ENCODE measurements around the gene FSCN2.
A peak's percentile ranks its signal among the peaks of the same experiment; 100 is the strongest.

FSCN2 gene

DNA sequence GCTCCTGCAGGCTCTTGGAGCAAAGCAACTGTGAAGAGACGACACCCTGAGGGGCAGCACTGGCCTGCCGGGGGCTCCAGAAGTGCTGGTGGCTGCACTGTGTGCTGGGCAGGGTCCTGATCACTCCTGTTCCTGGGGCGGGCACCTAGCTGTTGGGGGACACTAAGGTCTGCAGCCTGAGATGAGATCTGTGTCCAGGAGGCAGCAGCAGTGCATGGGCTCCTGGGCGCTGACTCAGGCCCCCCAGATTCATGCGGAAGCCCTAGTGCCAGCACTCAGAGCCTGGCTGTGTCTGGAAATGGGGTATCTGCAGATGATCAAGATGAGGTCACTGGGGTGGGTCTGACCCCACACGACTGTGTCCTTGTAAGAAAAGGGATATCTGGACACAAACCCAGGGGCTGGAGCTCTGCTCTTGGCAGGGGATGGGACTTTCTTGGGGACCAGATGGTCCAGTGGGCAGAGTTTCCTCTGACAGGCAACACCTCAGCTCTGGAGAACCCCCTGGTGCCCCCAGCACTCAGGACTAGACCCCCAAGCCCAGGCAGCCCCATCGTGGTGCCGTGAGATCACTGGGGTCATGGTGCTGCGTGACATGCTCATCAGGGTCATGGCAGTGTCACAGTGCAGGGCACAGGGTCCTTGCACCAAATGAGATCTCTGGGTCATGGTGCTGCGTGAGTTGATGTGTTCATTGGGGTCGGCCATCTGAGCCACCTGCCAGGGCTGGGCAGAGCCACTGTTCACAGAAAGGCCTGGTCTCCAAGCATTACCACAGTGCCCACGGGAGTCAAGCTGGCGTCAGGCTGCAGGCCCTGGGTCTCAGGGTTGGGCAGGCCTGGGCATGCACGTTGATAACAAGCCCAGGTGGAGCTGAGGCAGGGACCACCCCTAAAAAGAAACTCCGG lies 14.5 kb downstream of the FSCN2 start:
- no peak for DNase-seq (ENCODE audit: low read depth)

DNA sequence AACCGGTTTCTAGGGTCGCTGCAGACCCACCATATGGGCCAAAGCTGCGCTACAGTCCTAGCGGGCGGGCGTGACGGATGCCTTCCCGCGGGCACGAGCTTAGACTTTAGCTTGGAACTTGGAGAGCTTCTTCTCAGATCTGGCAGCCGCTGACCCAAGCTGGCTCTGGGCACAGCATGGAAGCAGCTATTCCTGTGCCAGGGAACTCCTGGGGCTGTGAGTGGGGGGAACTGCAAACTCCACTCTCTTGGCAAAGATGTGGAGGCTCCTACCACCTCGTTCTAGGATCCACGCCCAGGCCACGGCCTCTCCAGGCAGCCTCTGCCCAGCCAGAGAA lies 15.1 kb downstream of the FSCN2 start:
- no peak for DNase-seq (ENCODE audit: low read depth)

DNA sequence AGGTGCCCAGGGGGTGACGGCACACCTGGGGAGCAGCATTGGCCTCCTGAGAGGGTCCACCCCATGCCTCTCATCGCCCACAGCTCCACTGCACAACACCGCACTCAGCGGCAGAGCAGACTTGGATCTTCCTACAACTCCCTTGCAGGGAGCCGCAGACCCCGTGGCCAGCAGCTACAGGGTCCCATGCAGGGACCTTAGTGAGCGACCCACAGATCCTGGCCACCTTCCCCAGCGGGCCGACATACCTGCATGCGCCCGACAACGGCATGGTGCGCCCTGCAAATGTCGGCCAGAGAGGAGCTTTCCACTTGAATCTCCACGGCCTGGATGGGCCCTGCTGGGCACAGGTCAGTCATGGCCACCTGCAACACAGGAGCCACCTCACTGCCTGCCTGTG lies 15.6 kb downstream of the FSCN2 start:
- DNase-seq (ENCODE audit: low read depth), result no peak

DNA sequence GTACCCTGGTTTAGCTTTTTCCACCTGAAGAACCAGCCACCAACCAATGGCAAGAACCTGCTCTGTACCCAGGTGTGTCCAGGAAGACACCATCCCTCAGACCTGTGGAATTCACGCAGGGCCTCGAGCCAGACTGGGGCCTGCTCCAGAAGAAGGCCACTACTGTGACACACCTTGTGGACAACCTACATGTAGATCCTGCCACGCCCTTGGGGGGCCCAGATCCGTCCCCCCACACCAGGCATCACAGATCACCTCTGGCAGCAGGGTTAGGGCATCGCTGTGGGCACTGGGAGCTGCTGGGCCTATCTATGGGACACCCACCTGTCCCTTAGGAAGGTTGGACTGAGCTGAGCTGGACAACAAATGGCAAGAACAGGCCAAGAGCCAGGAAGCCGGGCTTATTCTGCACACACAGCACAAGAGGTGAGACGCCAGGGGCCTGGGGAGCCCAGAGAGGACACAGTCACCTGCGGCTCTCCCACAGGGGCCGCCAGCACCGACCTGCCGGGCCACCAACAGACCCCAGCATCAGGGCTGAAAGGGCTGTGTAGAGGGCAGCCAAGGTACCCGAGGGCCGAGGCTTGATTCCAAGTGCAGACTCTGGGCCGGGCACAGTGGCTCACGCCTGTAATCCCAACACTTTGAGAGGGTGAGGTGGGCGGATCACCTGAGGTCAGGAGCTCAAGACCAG lies 16.3 kb downstream of the FSCN2 start:
- no peak for DNase-seq (ENCODE audit: low read depth)

DNA sequence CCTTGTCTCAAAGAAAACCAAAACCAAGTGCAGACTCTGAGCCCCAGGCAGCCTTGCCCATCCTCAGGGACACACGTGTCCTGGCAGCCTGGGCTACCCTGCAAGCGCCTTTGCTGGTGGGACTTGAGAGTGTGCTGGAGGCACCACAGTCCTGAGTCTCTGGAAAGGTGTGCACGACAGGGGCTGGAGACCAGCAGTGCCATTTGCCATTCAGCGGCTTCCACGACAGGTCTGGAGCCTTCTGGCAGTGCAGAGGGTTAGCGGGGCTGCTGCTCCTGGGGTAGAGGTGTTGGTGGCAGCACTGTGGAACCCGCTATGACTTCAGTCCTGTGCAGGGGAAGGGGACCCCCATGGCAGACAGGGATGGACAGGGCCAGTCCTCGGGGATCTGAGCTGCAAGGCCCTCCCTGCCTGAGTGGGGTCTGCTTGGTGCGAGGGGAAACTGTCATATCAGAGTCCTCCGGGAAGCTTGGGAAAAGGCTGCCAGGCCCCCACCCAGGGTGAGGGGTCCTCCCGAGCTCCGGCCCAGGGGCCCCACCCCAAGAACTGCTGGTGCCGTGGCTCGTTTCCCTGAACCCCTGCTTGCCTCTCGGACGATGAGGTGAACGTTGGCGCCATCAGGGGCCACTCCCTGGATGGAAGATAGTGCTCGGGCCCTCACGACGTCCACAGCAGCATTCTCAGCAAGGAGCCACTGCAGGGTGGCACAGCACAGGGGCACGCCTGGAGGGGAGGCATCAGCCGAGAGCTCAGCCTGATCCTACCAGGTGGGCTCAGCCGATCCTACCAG lies 17.2 kb downstream of the FSCN2 start:
- DNase-seq (ENCODE audit: low read depth), result no peak

DNA sequence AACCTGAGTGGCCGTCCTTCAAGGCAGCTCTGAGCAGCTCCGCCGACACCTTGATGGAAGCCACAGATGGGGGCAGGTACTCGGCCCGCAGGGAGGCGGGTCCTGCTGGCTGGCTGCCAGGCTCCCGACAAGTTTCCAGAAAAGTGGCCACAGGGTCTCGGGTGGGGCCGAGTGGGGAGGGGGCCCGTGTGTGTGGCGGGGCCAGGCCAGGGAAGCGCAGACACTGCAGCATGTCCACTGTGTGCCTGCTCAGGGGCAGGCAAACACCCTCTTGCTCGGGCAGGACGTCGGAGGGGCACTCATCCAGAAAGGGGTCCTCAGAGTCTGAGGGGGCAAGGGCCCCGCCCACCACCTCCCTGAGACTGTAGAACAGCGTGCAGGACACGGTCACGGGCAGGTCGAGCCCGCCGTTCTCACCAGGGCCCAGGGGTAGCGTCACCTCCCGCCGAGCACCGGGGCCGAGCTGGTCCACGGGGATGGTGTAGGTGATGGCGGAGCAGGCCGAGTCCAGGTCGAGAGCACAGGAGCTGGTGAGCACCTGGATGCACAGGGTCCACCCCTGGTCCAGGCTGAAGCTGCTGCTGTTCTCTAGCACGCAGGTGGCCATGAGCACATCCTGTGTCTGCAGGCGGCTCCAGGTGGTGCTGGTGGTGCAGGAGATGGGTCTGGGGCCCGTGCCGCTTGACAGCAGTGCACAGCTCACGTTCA lies 18.9 kb downstream of the FSCN2 start:
- DNase-seq (ENCODE audit: low read depth), result no peak

DNA sequence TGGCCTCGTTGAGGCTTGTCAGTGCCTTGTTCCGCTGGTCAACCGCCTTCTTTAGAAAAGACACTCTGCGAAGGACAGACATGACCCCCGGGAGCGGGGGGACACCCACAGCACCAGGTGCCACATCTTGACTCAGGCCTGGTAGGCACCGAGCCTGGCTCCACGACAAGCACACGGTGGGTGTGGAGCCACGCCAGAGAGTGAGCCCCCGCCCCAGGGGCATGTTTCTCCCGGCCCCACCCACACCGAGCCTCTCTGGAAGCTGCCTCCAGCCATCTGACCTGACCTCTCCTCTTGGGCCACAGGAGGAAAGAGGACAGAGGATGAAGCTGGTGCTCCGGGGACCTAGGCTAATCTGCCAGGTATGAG lies 19.4 kb downstream of the FSCN2 start:
- no peak for DNase-seq (ENCODE audit: low read depth)

DNA sequence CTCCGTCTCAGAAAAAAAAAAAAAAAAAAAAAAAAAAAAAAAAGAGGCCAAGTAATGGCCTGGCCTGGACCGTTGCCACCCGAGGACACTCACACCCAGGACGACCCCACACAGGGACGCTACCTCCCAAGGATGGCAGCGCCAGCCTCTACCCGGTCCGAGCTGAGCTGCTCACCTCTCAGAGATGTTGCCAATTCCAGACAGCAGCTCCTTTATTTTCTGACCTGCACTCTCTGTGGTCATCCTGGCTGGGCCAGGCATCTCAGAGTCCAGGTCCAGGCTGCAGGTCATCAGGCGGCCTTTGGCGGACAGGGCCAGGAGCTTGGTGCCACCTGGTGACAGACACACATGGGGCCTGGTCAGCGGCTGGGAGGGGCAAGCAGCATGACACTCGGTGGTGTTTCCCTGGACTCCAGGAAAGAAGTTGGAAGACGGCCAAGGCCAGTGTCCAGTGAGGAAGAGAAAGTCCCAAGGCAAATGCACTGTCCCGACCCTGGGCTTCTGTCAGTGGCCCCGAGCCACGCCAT lies 20.9 kb downstream of the FSCN2 start:
- DNase-seq (ENCODE audit: low read depth), result no peak

DNA sequence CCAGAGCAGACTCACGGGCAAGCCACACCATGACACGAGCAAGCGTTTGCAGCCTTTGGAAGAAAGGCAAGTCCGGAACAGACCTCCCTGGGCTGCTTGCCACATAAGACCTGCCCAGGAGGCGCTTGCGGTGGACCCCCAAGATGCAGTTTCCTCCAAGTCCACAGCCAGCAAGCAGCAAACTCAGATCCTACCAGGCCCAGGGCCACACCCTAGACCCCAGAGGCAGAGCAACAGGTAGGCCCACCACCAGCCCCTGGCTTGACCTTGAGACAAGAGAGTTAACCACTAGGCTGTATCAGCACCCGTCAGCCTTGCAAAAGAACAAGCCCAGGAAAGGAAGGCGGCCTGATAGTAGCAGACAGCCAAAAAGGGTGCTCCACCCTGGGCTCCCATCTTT lies 21.6 kb downstream of the FSCN2 start:
- DNase-seq (ENCODE audit: low read depth), result no peak

DNA sequence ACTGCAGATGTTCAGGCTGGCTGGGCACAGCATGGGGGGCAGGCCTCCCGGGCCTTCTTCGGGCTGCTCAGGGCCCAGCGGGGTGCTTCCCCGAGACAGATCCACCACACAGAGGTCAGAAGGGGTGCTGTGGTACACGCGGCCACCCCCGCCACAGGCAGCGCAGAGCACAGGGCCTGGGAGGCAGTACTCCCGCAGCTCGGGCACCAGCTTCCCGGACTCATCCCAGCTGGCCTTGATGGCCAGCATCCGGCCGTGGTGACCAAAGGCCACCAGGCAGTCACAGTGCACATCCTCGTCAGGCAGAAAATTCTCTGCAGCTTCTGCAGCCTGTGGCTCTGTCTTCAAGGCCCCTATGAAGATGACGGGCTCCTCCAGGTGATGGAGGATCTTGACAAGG lies 22.1 kb downstream of the FSCN2 start:
- DNase-seq (ENCODE audit: low read depth), result no peak

DNA sequence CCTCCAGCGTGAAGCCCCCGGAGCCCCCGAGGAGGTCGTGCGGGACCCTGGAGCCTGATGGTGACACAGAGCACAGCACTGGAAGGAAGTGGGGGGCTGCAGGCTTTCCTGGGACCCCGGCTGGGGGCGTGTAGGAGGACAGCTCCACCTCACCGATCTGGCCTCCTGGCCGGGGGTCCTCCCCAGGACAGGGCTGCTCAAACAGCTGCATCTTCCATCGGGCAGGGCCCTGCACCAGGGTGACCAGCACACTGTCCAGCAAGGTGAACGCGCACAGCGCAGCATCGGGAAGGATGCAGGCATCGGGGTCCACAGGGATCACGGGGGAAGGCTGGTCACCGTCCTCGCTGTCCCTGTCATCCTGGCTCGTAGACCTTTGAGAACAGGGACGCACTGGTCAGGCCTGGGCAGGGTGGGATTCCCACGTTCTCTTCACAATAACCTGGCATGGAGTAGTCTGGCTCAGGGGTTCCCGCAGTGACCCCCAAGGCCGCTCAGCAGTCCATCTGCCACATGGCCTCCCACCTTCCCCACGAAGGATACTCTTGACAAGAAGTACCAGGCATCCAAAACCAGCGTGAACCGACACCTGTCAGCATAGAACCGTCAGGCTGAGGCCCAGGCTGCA lies 22.8 kb downstream of the FSCN2 start:
- DNase-seq (ENCODE audit: low read depth), result no peak

DNA sequence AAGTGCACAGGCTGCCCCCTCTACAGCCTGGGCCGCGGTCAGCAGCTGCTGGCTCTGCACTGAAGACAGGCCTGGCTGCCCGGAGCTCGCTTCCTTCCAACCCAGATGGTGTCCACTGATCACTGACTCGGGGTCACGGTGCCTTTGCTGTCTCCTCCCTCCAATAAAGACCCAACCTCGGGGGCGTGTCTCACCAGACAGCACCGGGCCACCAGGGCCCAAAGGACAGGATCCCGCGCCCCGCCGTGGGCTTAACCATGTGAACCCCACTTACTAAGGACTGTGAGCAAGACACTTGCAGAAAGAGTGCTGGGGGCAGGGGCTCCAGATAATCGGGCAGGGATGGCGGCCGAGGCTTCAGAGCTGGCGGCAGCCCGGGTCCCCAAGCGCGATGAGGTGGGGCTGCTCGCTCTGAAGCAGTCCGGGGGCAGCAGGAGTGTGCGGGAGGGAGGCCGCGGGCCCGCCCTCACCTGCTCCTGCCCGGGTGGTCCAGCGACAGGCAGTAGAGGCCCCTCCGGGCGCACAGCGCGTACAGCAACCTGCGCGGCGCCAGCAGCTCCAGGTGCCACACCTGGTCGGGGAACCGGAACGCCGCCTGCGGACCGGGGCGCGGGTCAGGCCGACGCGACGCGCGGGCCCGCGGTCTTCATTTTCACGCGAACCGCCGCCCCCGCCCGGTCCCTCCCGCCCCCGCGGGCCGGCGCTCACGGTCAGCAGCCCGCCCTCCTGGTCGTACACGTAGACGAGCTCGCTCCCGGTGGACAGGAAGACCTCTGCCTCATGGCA lies 23.5 kb downstream of the FSCN2 start:
- DNase-seq (ENCODE audit: low read depth), result no peak

DNA sequence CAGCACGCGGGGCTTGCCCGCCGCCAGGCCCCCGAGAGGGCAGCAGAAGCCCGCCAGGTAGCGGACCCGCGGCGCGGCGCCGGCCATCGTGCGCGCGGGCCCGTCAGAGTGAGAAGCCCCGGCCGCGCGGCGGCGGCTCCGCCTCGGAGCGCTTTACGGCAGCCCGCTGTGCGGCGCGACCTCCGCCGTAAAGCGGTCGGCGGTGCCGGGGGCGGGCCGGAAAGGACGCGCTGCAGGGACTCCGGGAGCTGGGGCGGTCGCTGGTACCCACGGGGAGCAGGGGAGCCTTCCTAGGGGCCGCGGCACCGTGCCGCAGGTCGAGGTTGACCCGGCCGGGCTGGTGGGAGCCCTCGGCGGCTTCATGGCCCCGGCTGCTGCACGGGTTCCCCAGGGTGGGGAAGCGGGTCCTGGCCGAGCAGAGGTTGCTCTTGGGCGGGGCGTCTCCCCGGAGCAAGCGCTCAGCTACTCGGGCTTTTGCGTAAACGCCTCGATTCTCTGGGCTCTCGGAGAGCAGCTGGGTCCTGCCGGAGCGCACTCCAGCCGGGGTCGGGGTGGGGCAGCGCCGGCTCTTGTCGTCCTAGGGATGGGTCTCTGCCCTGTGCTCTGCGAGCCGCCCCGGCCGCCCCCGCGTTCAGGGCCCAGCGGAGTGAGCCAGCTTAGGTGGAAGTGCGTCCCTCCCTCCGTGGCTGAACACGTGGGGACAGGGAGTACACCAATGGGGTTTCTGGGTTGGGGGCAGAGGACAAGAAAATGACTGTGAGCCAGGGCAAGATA lies 24.3 kb downstream of the FSCN2 start, which contains the start of gene FAAP100:
Gene FAAP100, minus strand, starts transcription at position 110 of the 774 bp plus-strand sequence. Its CDS starts 23 bp downstream, at position 87.
- DNase-seq (ENCODE audit: low read depth), result peak; percentile 63

DNA sequence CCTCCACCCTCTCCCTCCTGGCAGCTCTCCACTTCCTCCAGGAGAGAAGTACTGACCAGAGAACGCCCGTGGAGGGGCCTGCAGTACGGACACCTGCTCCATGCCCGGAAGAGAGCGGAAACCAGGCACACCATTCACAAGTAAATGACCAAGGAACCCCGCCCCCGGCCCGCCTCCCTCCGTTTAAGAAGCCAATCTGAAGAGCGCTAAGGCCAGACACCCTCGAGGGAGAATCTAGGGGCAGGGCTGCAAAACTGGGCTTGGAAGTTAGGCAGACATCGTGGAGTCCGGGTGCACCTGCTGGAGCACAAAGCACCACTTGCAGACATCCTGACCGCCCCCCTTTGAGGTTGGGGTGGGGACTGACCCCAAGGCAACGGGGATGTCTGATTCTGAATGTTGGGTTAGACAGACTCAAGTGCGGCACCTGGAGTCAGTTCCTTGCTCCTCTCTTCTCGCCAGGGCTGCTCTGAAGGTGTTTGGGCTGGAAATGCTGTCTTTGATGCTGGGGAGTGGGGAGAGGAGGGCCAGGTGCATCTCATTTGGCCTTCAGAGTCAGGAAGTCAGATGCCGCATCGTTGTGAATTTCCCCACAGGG lies 24.9 kb downstream of the FSCN2 start:
- peak; percentile 67 for DNase-seq (ENCODE audit: low read depth)

DNA sequence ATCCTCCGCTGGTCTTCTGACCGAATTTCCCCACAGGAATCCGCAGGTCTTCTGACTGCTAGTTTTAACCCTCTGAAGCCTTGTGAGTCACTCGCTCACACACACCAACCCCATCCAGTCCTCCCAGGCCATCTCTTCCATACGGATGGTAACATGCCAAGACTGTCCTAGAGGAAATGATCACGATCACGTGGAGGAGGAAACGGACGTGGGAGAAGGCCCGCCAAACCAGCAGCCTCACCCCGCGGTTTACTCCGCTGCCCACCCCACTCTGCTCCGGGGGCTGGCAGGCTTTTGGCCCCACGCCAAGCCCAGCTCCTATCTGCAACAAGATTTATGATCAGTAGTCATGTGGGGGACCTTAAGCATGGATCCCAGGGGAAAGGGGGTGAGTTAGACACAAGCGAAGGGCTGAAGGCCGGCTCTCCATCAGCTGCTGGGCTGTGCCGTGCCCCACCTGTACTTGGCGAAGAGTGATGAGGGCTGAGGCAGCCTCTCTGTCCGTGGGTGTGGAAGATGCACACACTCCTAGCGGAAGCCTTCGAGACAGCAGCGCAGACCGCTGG lies 25.5 kb downstream of the FSCN2 start:
- peak; percentile 99 for DNase-seq (ENCODE audit: low read depth)

DNA sequence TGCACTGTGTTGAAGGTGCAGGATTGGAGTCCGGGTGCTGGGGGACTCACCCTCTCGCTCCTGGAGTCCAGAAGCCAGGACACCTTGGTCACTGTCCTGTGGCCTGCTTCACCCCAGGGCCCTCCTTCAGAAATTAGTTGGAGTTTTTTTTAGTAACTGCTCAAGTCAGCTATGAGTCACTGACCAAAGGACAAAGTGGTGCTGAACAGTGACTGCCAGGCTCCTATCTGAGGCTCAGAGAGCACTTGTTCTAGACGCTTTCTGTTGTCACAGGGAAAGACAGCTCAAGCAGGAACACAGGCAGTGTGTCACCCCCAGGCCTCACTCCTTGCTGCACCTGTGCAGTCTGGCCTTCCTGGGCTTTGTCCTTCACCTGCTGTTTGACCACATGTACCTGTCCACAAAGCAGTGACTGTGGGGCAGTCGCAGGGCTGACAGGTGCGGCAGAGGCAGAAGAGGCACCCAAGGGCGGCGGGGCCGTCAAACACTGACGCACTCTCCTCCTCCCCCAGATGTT lies 28.1 kb downstream of the FSCN2 start:
- DNase-seq (ENCODE audit: low read depth), result no peak

DNA sequence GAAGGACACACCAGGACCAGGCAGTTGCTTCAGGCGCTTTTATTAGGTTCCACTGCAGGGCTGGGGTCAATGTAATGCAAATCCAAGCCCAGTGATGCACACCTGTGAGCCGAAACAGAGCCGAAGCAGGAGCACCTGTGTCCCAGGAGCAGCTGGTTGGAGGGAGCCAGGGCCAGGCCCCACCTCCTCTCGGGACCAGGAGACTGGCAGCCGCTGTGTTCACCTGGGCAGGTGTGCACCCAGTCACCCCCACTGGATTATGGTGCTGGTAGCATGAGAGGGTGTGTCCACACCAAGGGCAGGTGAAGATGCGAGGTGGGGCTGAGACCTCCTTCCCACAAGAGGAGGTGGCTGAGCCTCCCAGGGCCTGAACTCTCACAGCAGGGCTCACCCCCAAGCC lies 28.7 kb downstream of the FSCN2 start:
- no peak for DNase-seq (ENCODE audit: low read depth)

DNA sequence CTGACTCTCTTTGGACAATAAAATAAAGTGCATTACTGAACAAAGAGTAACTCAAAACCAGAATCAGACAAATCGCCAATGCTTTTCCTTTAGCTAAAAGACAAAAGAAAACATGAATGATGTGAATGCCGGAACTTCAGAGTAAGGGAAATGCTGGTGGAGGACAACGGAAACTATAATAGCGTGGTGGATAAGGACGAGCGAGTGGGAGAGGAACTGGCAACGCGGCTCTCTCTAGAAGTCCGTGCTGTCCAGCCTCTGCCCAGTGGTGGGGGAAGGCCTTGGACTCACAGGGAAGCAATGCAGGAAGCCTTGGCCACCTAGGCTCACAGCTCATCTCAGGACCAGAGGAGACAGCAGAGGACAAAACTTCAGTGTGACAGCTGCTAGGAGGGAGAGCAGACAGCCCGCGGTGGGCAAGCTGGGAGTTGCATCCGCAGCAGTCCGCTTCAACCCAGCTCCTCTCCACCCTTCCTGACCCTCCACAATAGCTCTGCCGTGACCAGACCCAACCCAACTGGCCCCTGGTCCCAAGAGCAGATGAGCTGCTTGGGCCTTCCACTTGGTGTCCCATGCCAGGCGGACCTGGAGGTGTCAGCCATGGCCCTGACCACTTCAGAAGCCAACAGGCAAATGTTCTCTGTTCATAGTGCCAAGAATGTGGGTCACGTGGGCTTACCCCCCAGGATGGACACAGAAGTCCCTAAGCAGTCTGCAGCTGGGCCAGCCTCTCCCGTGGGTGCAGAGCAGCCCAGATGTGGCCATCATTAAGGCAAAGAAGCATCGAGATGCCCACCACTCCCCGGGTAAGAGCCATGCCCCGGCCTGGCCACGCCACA lies 29.3 kb downstream of the FSCN2 start:
- no peak for DNase-seq (ENCODE audit: low read depth)
